Measurements from ENCODE around the gene CEP131.

Gene CEP131

DNA sequence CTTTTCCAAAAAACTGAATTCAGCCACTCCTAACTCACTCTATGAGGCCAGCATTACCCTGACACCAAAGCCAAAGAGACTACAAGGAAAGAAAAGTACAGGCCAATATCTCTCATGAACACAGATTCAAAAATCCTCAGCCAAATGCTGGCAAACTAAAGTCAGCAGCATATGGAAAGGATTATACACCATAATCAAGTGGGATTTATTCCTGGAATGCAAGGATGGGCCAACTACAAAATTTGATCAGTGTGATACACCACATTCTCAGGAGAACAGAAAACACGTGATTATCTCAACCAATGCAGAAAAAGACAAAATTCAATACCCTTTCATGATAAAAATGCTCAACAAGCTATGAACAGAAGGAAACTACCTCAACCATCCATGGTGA is 49.0 kb downstream of the CEP131 start:
- DNase-seq (ENCODE audit: extremely low spot score), result no peak
- ChIA-PET CTCF (no interaction called here), POLR2A (no interaction called here)
- TF ChIP-seq BHLHE40 (IDR thresholded peaks at IDR 0.05; ENCODE audit: borderline replicate concordance), result no peak
- no peak for TF ChIP-seq SP1 (IDR thresholded peaks at IDR 0.05)
- TF ChIP-seq ZNF384 (IDR thresholded peaks at IDR 0.05), result no peak
- no peak for TF ChIP-seq TARDBP (IDR thresholded peaks at IDR 0.05)
- TF ChIP-seq L3MBTL2 (conservative IDR thresholded peaks at IDR 0.05), result no peak
- TF ChIP-seq NFRKB (IDR thresholded peaks at IDR 0.05), result no peak
- TF ChIP-seq LEF1 (IDR thresholded peaks at IDR 0.05; ENCODE audit: borderline replicate concordance), result no peak
- no peak for TF ChIP-seq CTBP1 (IDR thresholded peaks at IDR 0.05; ENCODE audit: borderline replicate concordance)
- no peak for TF ChIP-seq SUZ12 (IDR thresholded peaks at IDR 0.05)
- no peak for TF ChIP-seq ELF4 (IDR thresholded peaks at IDR 0.05)
- TF ChIP-seq FOXM1 (IDR thresholded peaks at IDR 0.05; ENCODE audit: borderline replicate concordance), result no peak
- TF ChIP-seq PKNOX1 (IDR thresholded peaks at IDR 0.05), result no peak
- no peak for TF ChIP-seq HDGF (IDR thresholded peaks at IDR 0.05; ENCODE audit: borderline replicate concordance)

GRCh38 chr17:81173052-81173761 is 49.6 kb downstream of the CEP131 start:
- POLR2A ChIA-PET, result interaction anchor here (0.9 kb wide), 1 partner anchor 28 kb away, joined by 3 read pairs; no protein-coding TSS in a partner anchor
- TF ChIP-seq FOXM1 (IDR thresholded peaks at IDR 0.05; ENCODE audit: borderline replicate concordance), result no peak
- TF ChIP-seq LEF1 (IDR thresholded peaks at IDR 0.05; ENCODE audit: borderline replicate concordance), result no peak
- TF ChIP-seq L3MBTL2 (conservative IDR thresholded peaks at IDR 0.05), result no peak
- TF ChIP-seq TARDBP (IDR thresholded peaks at IDR 0.05), result no peak
- no peak for TF ChIP-seq BHLHE40 (IDR thresholded peaks at IDR 0.05; ENCODE audit: borderline replicate concordance)
- TF ChIP-seq SP1 (IDR thresholded peaks at IDR 0.05), result no peak
- TF ChIP-seq FOXK2 (IDR thresholded peaks at IDR 0.05), result no peak
- TF ChIP-seq CTBP1 (IDR thresholded peaks at IDR 0.05; ENCODE audit: borderline replicate concordance), result no peak
- TF ChIP-seq NFRKB (IDR thresholded peaks at IDR 0.05), result no peak
- TF ChIP-seq ELF4 (IDR thresholded peaks at IDR 0.05), result no peak
- no peak for TF ChIP-seq FOXA1 (IDR thresholded peaks at IDR 0.05)
- TF ChIP-seq ZNF384 (IDR thresholded peaks at IDR 0.05), result no peak
- TF ChIP-seq SUZ12 (IDR thresholded peaks at IDR 0.05), result no peak
- no peak for TF ChIP-seq PKNOX1 (IDR thresholded peaks at IDR 0.05)
- no peak for TF ChIP-seq HDGF (IDR thresholded peaks at IDR 0.05; ENCODE audit: borderline replicate concordance)
- no peak for TF ChIP-seq ARNT (IDR thresholded peaks at IDR 0.05)
- DNase-seq (ENCODE audit: extremely low spot score), result no peak
- CTCF ChIA-PET, result no interaction called here

DNA sequence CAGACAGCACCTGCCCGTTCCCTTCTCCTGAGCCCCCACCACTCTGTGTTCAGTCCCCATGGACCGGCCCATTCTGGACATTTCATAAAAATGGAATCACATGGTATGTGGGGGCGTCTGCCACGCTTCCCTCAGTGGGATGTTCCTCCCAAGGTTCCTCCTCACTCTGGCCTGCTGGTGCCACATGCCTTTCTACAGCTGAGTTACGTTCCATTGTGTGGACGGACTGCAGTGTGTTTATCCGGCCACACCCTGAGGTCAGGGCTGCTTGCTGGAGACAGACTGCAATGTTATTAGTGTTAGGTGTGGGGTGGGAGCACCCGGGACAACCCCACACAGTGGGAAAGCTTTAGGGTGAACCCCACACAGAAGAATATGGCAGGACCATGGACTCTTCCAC is 50.8 kb downstream of the CEP131 start:
- no peak for TF ChIP-seq SUZ12 (IDR thresholded peaks at IDR 0.05)
- TF ChIP-seq PKNOX1 (IDR thresholded peaks at IDR 0.05), result no peak
- TF ChIP-seq HDGF (IDR thresholded peaks at IDR 0.05; ENCODE audit: borderline replicate concordance), result no peak
- no peak for TF ChIP-seq ARNT (IDR thresholded peaks at IDR 0.05)
- TF ChIP-seq NFRKB (IDR thresholded peaks at IDR 0.05), result no peak
- TF ChIP-seq FOXM1 (IDR thresholded peaks at IDR 0.05; ENCODE audit: borderline replicate concordance), result no peak
- no peak for TF ChIP-seq FOXK2 (IDR thresholded peaks at IDR 0.05)
- no peak for TF ChIP-seq CTBP1 (IDR thresholded peaks at IDR 0.05; ENCODE audit: borderline replicate concordance)
- TF ChIP-seq TARDBP (IDR thresholded peaks at IDR 0.05), result no peak
- TF ChIP-seq FOXA1 (IDR thresholded peaks at IDR 0.05), result no peak
- no peak for TF ChIP-seq SP1 (IDR thresholded peaks at IDR 0.05)
- no peak for TF ChIP-seq LEF1 (IDR thresholded peaks at IDR 0.05; ENCODE audit: borderline replicate concordance)
- TF ChIP-seq BHLHE40 (IDR thresholded peaks at IDR 0.05; ENCODE audit: borderline replicate concordance), result no peak
- TF ChIP-seq ZNF384 (IDR thresholded peaks at IDR 0.05), result no peak
- TF ChIP-seq ELF4 (IDR thresholded peaks at IDR 0.05), result no peak
- TF ChIP-seq L3MBTL2 (conservative IDR thresholded peaks at IDR 0.05), result no peak
- ChIA-PET CTCF (no interaction called here), POLR2A (no interaction called here)
- no peak for DNase-seq (ENCODE audit: extremely low spot score)

DNA sequence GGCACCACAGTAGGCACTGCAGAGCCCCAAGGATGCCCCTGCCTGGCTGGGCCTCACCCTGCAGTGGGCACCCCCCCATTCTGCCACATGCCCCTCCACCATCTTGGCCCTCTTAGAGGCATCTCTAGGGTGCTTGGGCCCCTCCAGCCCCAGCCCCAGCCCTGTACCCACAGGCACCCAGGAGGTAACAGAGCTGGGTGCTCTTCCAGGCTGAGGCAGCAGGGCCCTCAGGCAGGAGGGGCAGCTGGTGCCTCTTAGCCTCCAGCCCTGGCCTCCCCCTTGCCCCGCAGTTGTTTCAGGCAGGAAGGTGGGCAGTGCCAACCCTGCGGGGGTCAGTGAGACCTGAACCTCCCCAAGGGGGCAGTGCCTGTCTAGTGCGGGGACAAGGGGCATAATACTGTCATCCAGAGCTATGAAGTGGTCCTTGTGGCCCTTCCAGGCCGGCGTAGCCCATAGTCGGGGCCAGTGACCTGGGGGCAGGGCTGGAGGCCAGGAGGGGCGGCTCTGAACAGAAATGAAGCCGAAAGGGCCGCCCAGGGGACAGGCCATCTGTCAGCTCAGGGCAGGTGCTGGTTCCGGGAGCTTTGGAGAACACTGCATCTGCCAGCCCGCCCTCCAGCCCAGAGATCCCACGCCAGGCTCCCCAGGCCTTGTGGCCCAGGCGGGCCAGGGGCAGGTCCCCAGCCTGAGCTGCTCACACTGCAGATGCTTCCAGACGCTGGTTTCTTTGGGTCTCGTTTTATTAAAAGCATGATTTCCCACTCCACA is 51.9 kb downstream of the CEP131 start:
- CTCF ChIA-PET, result no interaction called here
- DNase-seq (ENCODE audit: extremely low spot score), result no peak
- POLR2A ChIA-PET, result no interaction called here

More for the DNA sequence above, 51.9 kb downstream of the CEP131 start:
- no peak for TF ChIP-seq BHLHE40 (IDR thresholded peaks at IDR 0.05; ENCODE audit: borderline replicate concordance)
- no peak for TF ChIP-seq FOXM1 (IDR thresholded peaks at IDR 0.05; ENCODE audit: borderline replicate concordance)
- no peak for TF ChIP-seq NFRKB (IDR thresholded peaks at IDR 0.05)
- no peak for TF ChIP-seq PKNOX1 (IDR thresholded peaks at IDR 0.05)
- TF ChIP-seq ZNF384 (IDR thresholded peaks at IDR 0.05), result no peak
- no peak for TF ChIP-seq ELF4 (IDR thresholded peaks at IDR 0.05)
- TF ChIP-seq L3MBTL2 (conservative IDR thresholded peaks at IDR 0.05), result no peak
- TF ChIP-seq LEF1 (IDR thresholded peaks at IDR 0.05; ENCODE audit: borderline replicate concordance), result no peak
- no peak for TF ChIP-seq FOXA1 (IDR thresholded peaks at IDR 0.05)
- TF ChIP-seq SP1 (IDR thresholded peaks at IDR 0.05), result no peak
- no peak for TF ChIP-seq SUZ12 (IDR thresholded peaks at IDR 0.05)
- TF ChIP-seq FOXK2 (IDR thresholded peaks at IDR 0.05), result no peak
- no peak for TF ChIP-seq HDGF (IDR thresholded peaks at IDR 0.05; ENCODE audit: borderline replicate concordance)
- no peak for TF ChIP-seq CTBP1 (IDR thresholded peaks at IDR 0.05; ENCODE audit: borderline replicate concordance)
- TF ChIP-seq TARDBP (IDR thresholded peaks at IDR 0.05), result no peak
